ENCODE data around the gene HGFAC. TPM values are rescaled to one million over a fixed set of nuclear protein-coding genes. Genes with fewer than 3 reads are reported as not detected.

The HGFAC gene
- polyA plus RNA-seq, 1 of the 3 experiments (the other 2 are of a cell fraction), result 0.43 TPM

GRCh38 chr4:3449047-3449573 lies 7.3 kb downstream of the HGFAC start (continued):
- no peak for TF ChIP-seq ZBTB33 (IDR thresholded peaks at IDR 0.05; ENCODE audit: borderline replicate concordance, low read depth)
- TF ChIP-seq TAF1 (IDR thresholded peaks at IDR 0.05; ENCODE audit: borderline replicate concordance, low read depth, low read length), result no peak
- no peak for TF ChIP-seq EP300 (IDR thresholded peaks at IDR 0.05; ENCODE audit: borderline replicate concordance in 1 of 2, low read depth in 1 of 2, low read length in 1 of 2)
- TF ChIP-seq MXI1 (IDR thresholded peaks at IDR 0.05; ENCODE audit: low read depth, low read length), result no peak
- no peak for TF ChIP-seq EZH2phosphoT487 (IDR thresholded peaks at IDR 0.05; ENCODE audit: borderline replicate concordance, low read depth)
- TF ChIP-seq RXRA (IDR thresholded peaks at IDR 0.05; ENCODE audit: borderline replicate concordance, low read depth), result no peak
- TF ChIP-seq, protein P1, sequence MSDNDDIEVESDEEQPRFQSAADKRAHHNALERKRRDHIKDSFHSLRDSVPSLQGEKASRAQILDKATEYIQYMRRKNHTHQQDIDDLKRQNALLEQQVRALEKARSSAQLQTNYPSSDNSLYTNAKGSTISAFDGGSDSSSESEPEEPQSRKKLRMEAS (IDR thresholded peaks at IDR 0.05; ENCODE audit: low read depth), result no peak
- TF ChIP-seq TCF12 (IDR thresholded peaks at IDR 0.05), result no peak
- TF ChIP-seq MEF2A (IDR thresholded peaks at IDR 0.05; ENCODE audit: borderline replicate concordance, low read depth), result no peak
- no peak for TF ChIP-seq RCOR1 (IDR thresholded peaks at IDR 0.05; ENCODE audit: low read length)
- TF ChIP-seq FOXJ3 (CRISPR knock-in tag; IDR thresholded peaks at IDR 0.05), result no peak

DNA sequence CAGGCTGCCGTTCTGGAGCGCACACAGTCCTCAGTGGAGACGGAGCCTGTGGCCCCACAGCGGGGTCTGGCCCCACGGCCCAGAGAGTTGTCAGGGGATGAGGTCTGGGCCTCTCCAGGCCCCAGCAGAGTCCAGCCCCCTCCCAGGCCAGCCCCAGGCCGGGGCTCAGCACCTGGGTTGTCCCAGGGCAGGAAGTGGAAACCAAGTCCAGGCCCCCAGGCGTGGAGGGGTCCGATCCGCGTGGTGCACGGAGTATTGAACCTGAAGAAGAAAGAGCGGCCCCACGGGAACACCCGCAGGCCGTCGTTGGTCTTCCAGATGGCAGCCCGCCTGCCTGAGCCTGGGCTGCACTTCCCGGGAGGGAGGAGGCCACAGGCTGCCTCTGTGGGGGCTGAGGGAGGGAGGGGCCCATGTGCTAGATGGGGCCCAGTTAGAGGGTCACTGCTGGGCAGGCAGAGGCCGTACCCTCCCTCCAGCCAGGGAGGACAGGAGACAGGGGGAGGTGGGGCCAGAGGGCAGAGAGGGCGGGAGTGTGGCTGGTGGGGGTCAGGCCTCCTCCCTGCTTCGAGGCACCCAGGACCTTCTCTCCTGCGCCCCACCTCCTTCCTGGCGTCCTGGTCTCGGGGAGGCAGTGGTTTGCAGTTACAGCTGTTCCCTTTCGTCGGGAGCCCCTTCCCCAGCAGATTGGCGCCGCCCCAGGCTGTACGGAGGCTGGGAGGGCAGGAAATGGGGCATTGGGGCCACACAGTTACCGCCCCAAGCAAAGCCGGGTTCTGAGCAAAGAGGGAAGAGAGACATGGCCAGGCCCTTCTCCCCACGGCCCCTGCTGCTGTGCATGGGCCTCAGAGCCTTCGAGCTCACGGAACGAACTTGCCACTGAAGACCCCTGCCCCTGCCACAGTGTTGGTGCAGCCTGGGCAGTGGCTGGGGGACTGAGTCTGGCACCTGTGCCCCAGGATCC lies 8.1 kb downstream of the HGFAC start:
- H3K4me2 ChIP-seq, result no peak overlapping the region
- H3K4me1 ChIP-seq (ENCODE audit: control insufficient read depth in 1 of 2, insufficient read depth in 2 of 2, low read depth in 1 of 2, low read length in 1 of 2), result no peaks in the 10 kb centered on the region
- H3K36me3 ChIP-seq (replicated peaks in 1 of 2; ENCODE audit: control insufficient read depth in 1 of 2, insufficient read depth in 2 of 2, low read length in 1 of 2), result no peaks in the 10 kb centered on the region
- H3K27ac ChIP-seq (ENCODE audit: low read depth in 2 of 2, low read length in 1 of 2), result no peak overlapping the region
- no peak overlapping the region for H2AFZ ChIP-seq (ENCODE audit: low read depth)
- peaks cover 6% of the 10 kb centered on the region for H3F3A ChIP-seq (replicated peaks; ENCODE audit: insufficient read depth)
- no peaks in the 10 kb centered on the region for H3K79me2 ChIP-seq (ENCODE audit: insufficient read depth)
- 88% methylated on average over 18 of the region's 35 CpGs for WGBS (ENCODE audit: low lambda C conversion rate)
- no peaks in the 10 kb centered on the region for H3K9me2 ChIP-seq
- POLR2A ChIA-PET, result interaction anchor here (0.7 kb wide), 1 partner anchor 868 kb away, joined by 3 read pairs; no protein-coding TSS in a partner anchor
- no peaks in the 10 kb centered on the region for H4K20me1 ChIP-seq (ENCODE audit: insufficient read depth)
- H3K9ac ChIP-seq, result no peak overlapping the region
- CTCF ChIA-PET, result interaction anchor here (0.9 kb wide), 1 partner anchor 12 kb away, joined by 3 read pairs; no protein-coding TSS in a partner anchor
- no peaks in the 10 kb centered on the region for H3K27me3 ChIP-seq (ENCODE audit: insufficient read depth)
- TF ChIP-seq IRF3 (IDR thresholded peaks at IDR 0.05; ENCODE audit: low read depth, low read length) (no peak), TEAD4 (IDR thresholded peaks at IDR 0.05; ENCODE audit: borderline replicate concordance, insufficient read depth) (no peak), JUND (IDR thresholded peaks at IDR 0.05) (no peak), NRF1 (IDR thresholded peaks at IDR 0.05; ENCODE audit: low read depth, low read length) (no peak), FOXM1 (IDR thresholded peaks at IDR 0.05; ENCODE audit: low read depth) (no peak), ZBTB33 (IDR thresholded peaks at IDR 0.05; ENCODE audit: borderline replicate concordance, low read depth) (no peak), RXRA (IDR thresholded peaks at IDR 0.05; ENCODE audit: borderline replicate concordance, low read depth) (no peak), PBX3 (IDR thresholded peaks at IDR 0.05) (no peak)
- H3K9me3 ChIP-seq, result no peaks in the 10 kb centered on the region
- H3K4me3 ChIP-seq (ENCODE audit: low read depth in 2 of 2, low read length in 1 of 2), result no peak overlapping the region
- no peak for DNase-seq
